ENCODE measurements around the gene NOTCH1. TPM values are rescaled to one million over a fixed set of nuclear protein-coding genes. Genes with fewer than 3 reads are reported as not detected.
A peak's percentile ranks its signal among the peaks of the same experiment; 100 is the strongest.

Gene NOTCH1
- total RNA-seq, 4 donors from 2014 or later = 19.6 to 35.4 (median 23.2) TPM

- H3K36me3 ChIP-seq = no peaks in the 10 kb centered on the region
- peaks cover 31 to 61% of the 10 kb centered on the region in 2 donors for H3K4me1 ChIP-seq
- H3K4me3 ChIP-seq (replicated peaks in 1 of 3) = no peak overlapping the region
- WGBS, 2 donors = 89 to 91% methylated on average over 15 to 17 of the region's 18 CpGs
- H3K9me3 ChIP-seq = no peaks in the 10 kb centered on the region
- H3K27me3 ChIP-seq = no peaks in the 10 kb centered on the region
- intact Hi-C loops (cut with DNase I) = no loop called here
- H3K27ac ChIP-seq = no peak overlapping the region
- TF ChIP-seq CTCF (IDR thresholded peaks at IDR 0.05) = no peak
- no peak for TF ChIP-seq POLR2A (IDR thresholded peaks at IDR 0.05)
- no peak for DNase-seq
Measured at GRCh38 chr9:136570191-136570845, 24.5 kb upstream of the NOTCH1 start.

GRCh38 chr9:136569526-136570148 lies 23.8 kb upstream of the NOTCH1 start:
- intact Hi-C loops (cut with DNase I) = no loop called here
- TF ChIP-seq CTCF (IDR thresholded peaks at IDR 0.05) (no peak), POLR2A (IDR thresholded peaks at IDR 0.05) (no peak)
- Histone ChIP-seq H3K36me3 (no peaks in the 10 kb centered on the region), H3K4me3 (replicated peaks in 1 of 3) (no peak overlapping the region), H3K27me3 (no peaks in the 10 kb centered on the region), H3K9me3 (no peaks in the 10 kb centered on the region), H3K4me1 (peaks cover 29 to 61% of the 10 kb centered on the region in 2 donors), H3K27ac (no peak overlapping the region)
- 94 to 99% methylated on average over 9 to 10 of the region's 10 CpGs for WGBS, 2 donors
- no peak for DNase-seq

GRCh38 chr9:136568288-136569081 lies 22.6 kb upstream of the NOTCH1 start:
- peaks cover 28 to 69% of the 10 kb centered on the region in 2 donors for H3K4me1 ChIP-seq

GRCh38 chr9:136567651-136568287 lies 21.9 kb upstream of the NOTCH1 start:
- intact Hi-C loops (cut with DNase I) = no loop called here
- no peak overlapping the region for H3K4me3 ChIP-seq (replicated peaks in 1 of 3)
- DNase-seq = peak; percentile 39 to 55

More at GRCh38 chr9:136568288-136569081, 22.6 kb upstream of the NOTCH1 start:
- TF ChIP-seq CTCF (IDR thresholded peaks at IDR 0.05) (no peak), POLR2A (IDR thresholded peaks at IDR 0.05) (no peak)
- Histone ChIP-seq H3K36me3 (no peaks in the 10 kb centered on the region), H3K4me3 (replicated peaks in 1 of 3) (no peak overlapping the region), H3K27ac (peak overlapping the region in 1 of 3 donors; percentile 14), H3K27me3 (no peaks in the 10 kb centered on the region), H3K9me3 (no peaks in the 10 kb centered on the region)
- DNase-seq = no peak
- intact Hi-C loops (cut with DNase I) = no loop called here
- WGBS, 2 donors = 71 to 80% methylated on average over 16 to 23 of the region's 24 CpGs

More at GRCh38 chr9:136567651-136568287, 21.9 kb upstream of the NOTCH1 start:
- 47 to 67% methylated on average over 17 to 20 of the region's 27 CpGs for WGBS, 2 donors
- TF ChIP-seq POLR2A (IDR thresholded peaks at IDR 0.05) (no peak), CTCF (IDR thresholded peaks at IDR 0.05) (no peak)
- Histone ChIP-seq H3K27me3 (no peaks in the 10 kb centered on the region), H3K4me1 (peaks cover 28 to 74% of the 10 kb centered on the region in 2 donors), H3K9me3 (no peaks in the 10 kb centered on the region), H3K27ac (no peak overlapping the region), H3K36me3 (no peaks in the 10 kb centered on the region)

Data from thyroid gland (tissue), 4 donors.